PC-9 (cell line): ENCODE data around the gene RAI2. TPM values are rescaled to one million over a fixed set of nuclear protein-coding genes. Genes with fewer than 3 reads are reported as not detected.

ENCODE experiments used
- BruUV-seq: library from RNA; stranded (reverse); fragments of 400-500 nt; replicated peaks from 2 replicates; lab custom pipeline; 2021; lab: Mats Ljungman, UMichigan
- CTCF ChIA-PET: fragments of 300-600 bp; sonication (Branson Sonifier 250); formaldehyde crosslinking; loops from one replicate; lab custom pipeline; 2022; ENCODE audit warnings: antibody characterized with exemption; lab: Charles Lee
- POLR2A ChIA-PET: fragments of 300-600 bp; sonication (Branson Sonifier 250); formaldehyde crosslinking; loops from one replicate; lab custom pipeline; 2022; ENCODE audit warnings: antibody characterized with exemption; ENCODE audit not compliant: unreplicated experiment; lab: Charles Lee
- DNase-seq, 2 experiments: peaks; one replicate each; pipeline versions ENCODE4 v3.0.0 to v3.0.0-alpha.2; 2015 to 2022; ENCODE audit warnings: mixed read lengths in 1 of 2
- H2AFZ ChIP-seq: fragments of 200-600 bp; sonication (generic); 2 replicates; pipeline ENCODE4 v1.8.1; 2017; ENCODE audit warnings: antibody characterized with exemption
- H3F3A ChIP-seq: fragments of 200-600 bp; sonication (generic); 2 replicates; pipeline ENCODE4 v1.8.1; 2017; ENCODE audit warnings: antibody characterized with exemption, mild to moderate bottlenecking, low read depth; ENCODE audit not compliant: insufficient read depth
- H3K27ac ChIP-seq: fragments of 200-600 bp; sonication (generic); 2 replicates; pipeline ENCODE4 v1.6.1; 2016; ENCODE audit warnings: mixed run types
- H3K27me3 ChIP-seq: fragments of 200-600 bp; sonication (generic); 2 replicates; pipeline ENCODE4 v1.6.1; 2016; ENCODE audit warnings: low read depth, mixed run types; ENCODE audit not compliant: insufficient read depth
- H3K36me3 ChIP-seq: fragments of 200-600 bp; sonication (generic); 2 replicates; pipeline ENCODE4 v1.6.1; 2016; ENCODE audit warnings: low read depth, mixed run types
- H3K4me1 ChIP-seq: fragments of 200-600 bp; sonication (generic); replicated peaks from 2 replicates; pipeline ENCODE4 v1.6.1; 2016; ENCODE audit warnings: mixed run types; ENCODE audit not compliant: insufficient read depth
- H3K4me2 ChIP-seq: fragments of 200-600 bp; sonication (generic); 2 replicates; pipeline ENCODE4 v1.6.1; 2017; ENCODE audit warnings: mixed run types
- H3K4me3 ChIP-seq: fragments of 200-600 bp; sonication (generic); 2 replicates; pipeline ENCODE4 v1.6.1; 2016; ENCODE audit warnings: mixed run types
- H3K79me2 ChIP-seq: fragments of 200-600 bp; sonication (generic); 2 replicates; pipeline ENCODE4 v1.6.1; 2017; ENCODE audit warnings: low read depth, mixed run types
- H3K9me2 ChIP-seq: fragments of 200-600 bp; sonication (generic); 2 replicates; pipeline ENCODE4 v1.8.1; 2017; ENCODE audit warnings: mild to moderate bottlenecking; ENCODE audit not compliant: insufficient read depth
- H3K9me3 ChIP-seq: fragments of 200-600 bp; sonication (generic); 2 replicates; pipeline ENCODE4 v1.8.1; 2016; ENCODE audit warnings: low read depth; ENCODE audit not compliant: insufficient read depth
- H4K20me1 ChIP-seq: fragments of 200-600 bp; sonication (generic); 2 replicates; pipeline ENCODE4 v1.8.1; 2017; ENCODE audit not compliant: insufficient read depth
- CTCF ChIP-seq: fragments of 200-600 bp; sonication (generic); conservative IDR thresholded peaks from 2 replicates; pipeline ENCODE4 v1.6.1; 2017; ENCODE audit warnings: mixed run types, antibody characterized with exemption, mild to moderate bottlenecking, moderate library complexity
- EZH2 ChIP-seq: fragments of 200-600 bp; sonication (generic); IDR thresholded peaks from 2 replicates; pipeline ENCODE4 v1.8.0; 2017; ENCODE audit warnings: antibody characterized with exemption, low read depth
- intact Hi-C: fragments of 100-400 bp; cut with micrococcal nuclease; formaldehyde crosslinking; loops from one replicate; pipeline ENCODE4 v1.10.0; 2022; ENCODE audit not compliant: unreplicated experiment
- total RNA-seq: library from RNA; stranded (reverse); gene quantifications from 2 replicates; pipeline ENCODE4 v1.2.3, GENCODE V29; 2021

Gene RAI2
- total RNA-seq, 1 experiment from 2014 or later = not detected

DNA sequence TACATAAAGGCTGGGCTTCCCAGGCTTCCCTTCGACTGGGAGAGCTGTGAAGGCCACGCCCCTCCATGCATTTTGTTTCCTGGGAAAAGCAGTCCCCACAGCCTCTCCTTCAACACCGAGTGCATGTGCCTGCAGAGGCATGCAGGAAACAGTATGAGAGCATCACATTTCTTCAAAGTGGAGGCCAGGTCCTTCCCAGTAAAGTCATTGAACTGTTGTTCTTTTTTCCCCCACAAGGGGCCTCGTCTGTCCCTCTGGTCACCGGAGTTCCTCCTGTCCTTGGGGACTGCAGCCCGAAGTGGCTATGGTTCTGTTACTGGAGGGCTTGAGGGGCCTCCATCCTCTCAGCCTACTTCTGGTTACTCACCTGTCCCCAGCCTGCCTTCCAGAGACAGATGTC is 56.0 kb downstream of the RAI2 start:
- H3K27ac ChIP-seq = no peak overlapping the region

DNA sequence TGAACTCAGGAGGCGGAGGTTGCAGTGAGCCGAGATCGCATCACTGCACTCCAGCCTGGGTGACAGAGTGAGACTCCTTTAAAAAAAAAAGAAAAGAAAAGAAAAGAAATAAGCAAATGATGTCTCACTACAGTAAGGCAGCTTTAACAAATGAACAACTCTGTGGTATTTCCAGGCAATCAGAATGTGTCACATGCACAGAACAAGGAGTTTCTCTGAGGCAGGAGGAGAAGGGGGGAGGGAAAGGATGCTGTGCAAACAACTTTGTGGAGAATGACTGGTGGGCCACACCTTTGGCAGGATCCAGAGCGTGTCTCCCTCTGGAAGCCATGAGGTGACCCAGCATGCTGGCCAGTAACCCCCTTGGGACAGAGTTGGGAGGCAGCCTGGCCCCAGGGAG is 57.6 kb downstream of the RAI2 start:
- DNase-seq = no peak
- no peaks in the 10 kb centered on the region for H3K4me1 ChIP-seq
- H3K4me3 ChIP-seq = no peak overlapping the region
- H3F3A ChIP-seq = no peaks in the 10 kb centered on the region
- intact Hi-C loops = no loop called here
- TF ChIP-seq CTCF (no peak), EZH2 (no peak)
- POLR2A ChIA-PET = no interaction called here
- no peak overlapping the region for H3K27ac ChIP-seq
- no peak overlapping the region for H3K4me2 ChIP-seq
- H3K9me3 ChIP-seq = no peaks in the 10 kb centered on the region
- H3K9me2 ChIP-seq = no peaks in the 10 kb centered on the region
- H2AFZ ChIP-seq = no peak overlapping the region
- no peaks in the 10 kb centered on the region for H3K79me2 ChIP-seq
- BruUV-seq = no TSS peak
- H3K27me3 ChIP-seq = peaks cover 11% of the 10 kb centered on the region
- no peaks in the 10 kb centered on the region for H4K20me1 ChIP-seq
- H3K36me3 ChIP-seq = no peaks in the 10 kb centered on the region
- CTCF ChIA-PET = no interaction called here

More for the DNA sequence above, 56.0 kb downstream of the RAI2 start:
- no peaks in the 10 kb centered on the region for H3K4me1 ChIP-seq
- H4K20me1 ChIP-seq = no peaks in the 10 kb centered on the region
- ChIA-PET CTCF (no interaction called here), POLR2A (no interaction called here)
- peaks cover 17% of the 10 kb centered on the region for H3K27me3 ChIP-seq
- intact Hi-C loops = no loop called here
- no peak for DNase-seq
- no TSS peak for BruUV-seq
- H2AFZ ChIP-seq = no peak overlapping the region
- TF ChIP-seq CTCF (no peak; the same call in 1 of the 2 replicates), EZH2 (no peak)
- H3K9me2 ChIP-seq = no peaks in the 10 kb centered on the region
- no peaks in the 10 kb centered on the region for H3K36me3 ChIP-seq
- H3K79me2 ChIP-seq = no peaks in the 10 kb centered on the region
- no peak overlapping the region for H3K4me2 ChIP-seq
- no peaks in the 10 kb centered on the region for H3K9me3 ChIP-seq
- H3K4me3 ChIP-seq = no peak overlapping the region
- no peaks in the 10 kb centered on the region for H3F3A ChIP-seq

DNA sequence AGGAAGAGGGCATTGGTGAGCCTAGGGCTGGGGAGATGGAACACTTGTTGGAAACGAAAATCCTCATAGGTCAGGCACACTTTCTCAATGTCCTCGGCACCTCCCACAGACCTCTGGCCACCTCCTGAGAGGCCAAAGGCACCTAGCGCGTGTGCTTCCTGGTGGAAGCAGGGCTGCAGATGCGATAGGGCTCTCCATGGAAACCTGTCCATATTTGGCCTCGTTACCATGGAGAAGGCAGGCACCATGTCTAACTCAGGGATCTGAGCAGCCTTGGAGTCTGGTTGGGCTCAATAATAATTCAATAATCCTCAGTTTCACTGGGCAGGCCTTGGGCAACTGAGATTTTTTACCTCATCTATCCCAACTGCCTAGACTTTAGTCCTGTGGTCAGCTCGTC is 58.3 kb downstream of the RAI2 start:
- H4K20me1 ChIP-seq = no peaks in the 10 kb centered on the region
- no TSS peak for BruUV-seq
- H3K4me2 ChIP-seq = no peak overlapping the region
- ChIA-PET POLR2A (no interaction called here), CTCF (no interaction called here)
- no peaks in the 10 kb centered on the region for H3K9me3 ChIP-seq
- no peak overlapping the region for H3K27ac ChIP-seq
- intact Hi-C loops = no loop called here
- H3K36me3 ChIP-seq = no peaks in the 10 kb centered on the region
- no peak overlapping the region for H2AFZ ChIP-seq
- H3F3A ChIP-seq = no peaks in the 10 kb centered on the region
- H3K9me2 ChIP-seq = no peaks in the 10 kb centered on the region
- no peaks in the 10 kb centered on the region for H3K4me1 ChIP-seq
- H3K27me3 ChIP-seq = peaks cover 17% of the 10 kb centered on the region
- DNase-seq = no peak
- no peak for TF ChIP-seq EZH2
- TF ChIP-seq CTCF = no peak
- H3K79me2 ChIP-seq = no peaks in the 10 kb centered on the region
- no peak overlapping the region for H3K4me3 ChIP-seq
